GM23338 (cell line): ENCODE results near the gene GET4. TPM values are rescaled to one million over a fixed set of nuclear protein-coding genes. Genes with fewer than 3 reads are reported as not detected.

ENCODE experiments used
- ATAC-seq: fragments of 200-7000 bp; cut with Tn5 transposase; 3 replicates; pipeline ENCODE4 v1.9.1; 2020
- DNase-seq: peaks from one replicate; pipeline ENCODE4 v3.0.0-alpha.2; 2015; ENCODE audit warnings: low spot score
- H2AFZ ChIP-seq: fragments of 200-600 bp; sonication (generic); 2 replicates; pipeline ENCODE4 v1.8.0; 2016; ENCODE audit warnings: antibody characterized with exemption, mild to moderate bottlenecking, moderate library complexity
- H3F3A ChIP-seq: fragments of 200-600 bp; sonication (generic); replicated peaks from 2 replicates; pipeline ENCODE4 v1.8.0; 2017; ENCODE audit warnings: antibody characterized with exemption, mixed run types, low read depth
- H3K27ac ChIP-seq: fragments of 200-600 bp; sonication (generic); 2 replicates; pipeline ENCODE4 v1.6.1; 2016; ENCODE audit warnings: low read depth
- H3K27me3 ChIP-seq: fragments of 200-600 bp; sonication (generic); 2 replicates; pipeline ENCODE4 v1.8.0; 2016; ENCODE audit warnings: mild to moderate bottlenecking, mixed run types, moderate library complexity; ENCODE audit not compliant: insufficient read depth
- H3K36me3 ChIP-seq: fragments of 200-600 bp; sonication (generic); 2 replicates; pipeline ENCODE4 v1.8.0; 2016; ENCODE audit warnings: mild to moderate bottlenecking; ENCODE audit not compliant: insufficient read depth
- H3K4me1 ChIP-seq: fragments of 200-600 bp; sonication (generic); 2 replicates; pipeline ENCODE4 v1.8.0; 2016; ENCODE audit warnings: mild to moderate bottlenecking, moderate library complexity; ENCODE audit not compliant: insufficient read depth
- H3K4me2 ChIP-seq: fragments of 200-600 bp; sonication (generic); 2 replicates; pipeline ENCODE4 v1.7.1; 2017; ENCODE audit warnings: mixed run types
- H3K4me3 ChIP-seq: fragments of 200-600 bp; sonication (generic); 2 replicates; pipeline ENCODE4 v1.6.1; 2016; ENCODE audit warnings: mixed run types
- H3K79me2 ChIP-seq: fragments of 200-600 bp; sonication (generic); replicated peaks from 2 replicates; pipeline ENCODE4 v1.8.0; 2017; ENCODE audit warnings: mild to moderate bottlenecking; ENCODE audit not compliant: insufficient read depth
- H3K9me2 ChIP-seq: fragments of 200-600 bp; sonication (generic); 2 replicates; pipeline ENCODE4 v1.8.0; 2017; ENCODE audit not compliant: insufficient read depth
- H4K20me1 ChIP-seq: fragments of 200-600 bp; sonication (generic); replicated peaks from 2 replicates; pipeline ENCODE4 v1.8.0; 2017; ENCODE audit warnings: mild to moderate bottlenecking; ENCODE audit not compliant: insufficient read depth
- H3K27ac Mint-ChIP-seq: 2 replicates; pipeline ENCODE4 v1.8.0; 2020; ENCODE audit warnings: inconsistent platforms, mild to moderate bottlenecking, moderate library complexity, mixed read lengths
- H3K27me3 Mint-ChIP-seq: 3 replicates; pipeline ENCODE4 v1.8.0; 2022; ENCODE audit warnings: low read depth, mild to moderate bottlenecking, moderate library complexity, mixed read lengths, inconsistent platforms; ENCODE audit not compliant: insufficient read depth, poor library complexity
- H3K36me3 Mint-ChIP-seq: 3 replicates; pipeline ENCODE4 v1.8.0; 2021; ENCODE audit warnings: low read depth, mild to moderate bottlenecking, inconsistent platforms, moderate library complexity, mixed read lengths
- H3K4me1 Mint-ChIP-seq: 3 replicates; pipeline ENCODE4 v1.8.0; 2020; ENCODE audit warnings: mild to moderate bottlenecking, inconsistent platforms, mixed read lengths
- H3K4me3 Mint-ChIP-seq: 3 replicates; pipeline ENCODE4 v1.8.0; 2021; ENCODE audit warnings: moderate library complexity, mild to moderate bottlenecking, inconsistent platforms, mixed read lengths
- H3K9me3 Mint-ChIP-seq: 3 replicates; pipeline ENCODE4 v1.8.0; 2020; ENCODE audit warnings: moderate library complexity, mild to moderate bottlenecking, inconsistent platforms, mixed read lengths
- CREB1 ChIP-seq: fragments of 250-450 bp; sonication (Bioruptor Pico); IDR thresholded peaks from 2 replicates; pipeline ENCODE4 v1.5.0; 2020; ENCODE audit warnings: low read depth, mild to moderate bottlenecking, moderate library complexity
- CTCF ChIP-seq, 2 experiments: fragments of 200-600 bp in 1 of 2; sonication (generic) in 1 of 2; conservative IDR thresholded peaks; 2 replicates each; pipeline versions ENCODE4 v1.5.1 to v1.6.1; 2016 to 2017; ENCODE audit warnings: antibody characterized with exemption in 2 of 2, low read depth in 2 of 2, mild to moderate bottlenecking in 2 of 2, moderate library complexity in 1 of 2
- EZH2phosphoT487 ChIP-seq: fragments of 200-600 bp; sonication (generic); IDR thresholded peaks from one replicate; pipeline ENCODE4 v1.8.1; 2018; ENCODE audit warnings: antibody characterized with exemption; ENCODE audit not compliant: unreplicated experiment
- REST ChIP-seq: IDR thresholded peaks from one replicate; pipeline ENCODE4 v1.6.1; 2018; ENCODE audit warnings: antibody characterized with exemption; ENCODE audit not compliant: unreplicated experiment
- ZNF114 ChIP-seq: fragments of 250-450 bp; sonication (Bioruptor Pico); IDR thresholded peaks from 2 replicates; pipeline ENCODE4 v1.5.0; 2020; ENCODE audit warnings: mild to moderate bottlenecking, moderate library complexity
- ZNF462 ChIP-seq: fragments of 250-450 bp; sonication (Bioruptor Pico); IDR thresholded peaks from 2 replicates; pipeline ENCODE4 v1.5.0; 2020; ENCODE audit warnings: mild to moderate bottlenecking, moderate library complexity
- polyA plus RNA-seq: library from polyadenylated mRNA; unstranded; fragments of >200 nt; fragmentation: Nextera tagmentation; extraction: Ambion mirVana; gene quantifications from 2 replicates; pipeline ENCODE4 v1.2.1, GENCODE V29; 2016
- total RNA-seq: library from RNA; depleted of rRNA; stranded (reverse); fragments of >200 nt; shearing (Covaris generic); gene quantifications from 2 replicates; pipeline ENCODE4 v1.2.3, GENCODE V29; 2014

The GET4 gene
- total and polyA plus RNA-seq, 2 experiments from 2014 or later = 48.0 to 79.1 TPM

- Histone ChIP-seq H3F3A (no peaks in the 10 kb centered on the region), H3K4me3 (no peak overlapping the region), H3K4me2 (no peak overlapping the region), H4K20me1 (peaks cover 59% of the 10 kb centered on the region), H3K79me2 (peaks cover 84% of the 10 kb centered on the region), H3K4me1 (peaks cover 9% of the 10 kb centered on the region; the same call in 1 of the 2 replicates), H3K36me3 (peaks cover 6% of the 10 kb centered on the region; the same call in 1 of the 2 replicates), H2AFZ (no peak overlapping the region), H3K27ac (peak overlapping the region; percentile 61; the same call in 1 of the 2 replicates), H3K27me3 (no peaks in the 10 kb centered on the region), H3K9me2 (no peaks in the 10 kb centered on the region)
- H3K27me3 Mint-ChIP-seq = peaks cover 6% of the 10 kb centered on the region
- TF ChIP-seq EZH2phosphoT487 = no peak
- TF ChIP-seq CTCF (conservative IDR thresholded peaks at IDR 0.05; ENCODE audit: low read depth in 2 of 2) = peak; percentile 37 to 55
- TF ChIP-seq ZNF114 (CRISPR knock-in tag) = no peak
- no peaks in the 10 kb centered on the region for H3K9me3 Mint-ChIP-seq
- H3K4me3 Mint-ChIP-seq = no peak overlapping the region
- ATAC-seq (peak; percentile 40), DNase-seq (peak; percentile 37)
- H3K4me1 Mint-ChIP-seq = peaks cover 20% of the 10 kb centered on the region
- H3K27ac Mint-ChIP-seq = no peak overlapping the region
- H3K36me3 Mint-ChIP-seq = peaks cover 43% of the 10 kb centered on the region
Observed at GRCh38 chr7:836429-836828, 39.9 kb upstream of the GET4 start.

- Mint-ChIP-seq H3K27ac (no peak overlapping the region), H3K4me1 (peaks cover 15% of the 10 kb centered on the region)
- peaks cover 9% of the 10 kb centered on the region; the same call in 1 of the 2 replicates for H3K4me1 ChIP-seq
Observed at GRCh38 chr7:837001-837400, 39.4 kb upstream of the GET4 start.

More at GRCh38 chr7:837001-837400, 39.4 kb upstream of the GET4 start:
- ATAC-seq (no peak), DNase-seq (no peak)
- no peak overlapping the region for H3K4me3 Mint-ChIP-seq
- TF ChIP-seq ZNF114 (CRISPR knock-in tag) (no peak), ZNF462 (CRISPR knock-in tag) (no peak), REST (no peak), CREB1 (CRISPR knock-in tag) (no peak)
- Histone ChIP-seq H3K4me3 (no peak overlapping the region), H3K27ac (0 out of 2 replicates have a peak overlapping the region, but pooled peaks have one; percentile 19), H3K36me3 (peaks cover 6% of the 10 kb centered on the region), H3K9me2 (no peaks in the 10 kb centered on the region), H3K4me2 (no peak overlapping the region), H3K27me3 (no peaks in the 10 kb centered on the region), H4K20me1 (peaks cover 59% of the 10 kb centered on the region), H3F3A (no peaks in the 10 kb centered on the region), H2AFZ (no peak overlapping the region), H3K79me2 (peaks cover 84% of the 10 kb centered on the region)
- H3K9me3 Mint-ChIP-seq = no peaks in the 10 kb centered on the region
- peaks cover 6% of the 10 kb centered on the region for H3K27me3 Mint-ChIP-seq
- peaks cover 44% of the 10 kb centered on the region for H3K36me3 Mint-ChIP-seq
